ENCODE data around the gene STMND1.

STMND1 gene

GRCh38 chr6:17097982-17098381, 3.9 kb upstream of the STMND1 start:
- Histone ChIP-seq H3K9me3 (ENCODE audit: insufficient read depth, low read length) (no peaks in the 10 kb centered on the region), H3K79me2 (ENCODE audit: insufficient read depth, low read length) (no peaks in the 10 kb centered on the region), H3K36me3 (ENCODE audit: low read length) (no peaks in the 10 kb centered on the region), H3K9me2 (replicated peaks; ENCODE audit: insufficient read depth, low read length) (no peaks in the 10 kb centered on the region), H3K9ac (ENCODE audit: low read length) (no peak overlapping the region), H3K4me2 (ENCODE audit: low read depth, low read length, poor library complexity, severe bottlenecking) (no peak overlapping the region), H3K27me3 (ENCODE audit: low read length) (no peaks in the 10 kb centered on the region), H3K27ac (ENCODE audit: low read depth, low read length) (no peak overlapping the region), H4K20me1 (ENCODE audit: low read depth, low read length) (no peaks in the 10 kb centered on the region), H2AFZ (ENCODE audit: low read depth, low read length, severe bottlenecking) (no peak overlapping the region), H3F3A (ENCODE audit: insufficient read depth) (no peaks in the 10 kb centered on the region), H3K4me3 (ENCODE audit: insufficient read depth, low read length, poor library complexity, severe bottlenecking) (no peak overlapping the region)
- TF ChIP-seq EZH2phosphoT487 (conservative IDR thresholded peaks at IDR 0.05; ENCODE audit: low read length) = no peak
- no peak for TF ChIP-seq CTCF (IDR thresholded peaks at IDR 0.05; ENCODE audit: insufficient read depth, low read length, poor library complexity, severe bottlenecking)

- H3K27me3 ChIP-seq (ENCODE audit: low read length) = no peaks in the 10 kb centered on the region
- H3K36me3 ChIP-seq (ENCODE audit: low read length) = no peaks in the 10 kb centered on the region
- H2AFZ ChIP-seq (ENCODE audit: low read depth, low read length, severe bottlenecking) = no peak overlapping the region
- no peak overlapping the region for H3K4me2 ChIP-seq (ENCODE audit: low read depth, low read length, poor library complexity, severe bottlenecking)
- H3K79me2 ChIP-seq (ENCODE audit: insufficient read depth, low read length) = no peaks in the 10 kb centered on the region
- TF ChIP-seq EZH2phosphoT487 (conservative IDR thresholded peaks at IDR 0.05; ENCODE audit: low read length) = no peak
- no peak for TF ChIP-seq CTCF (IDR thresholded peaks at IDR 0.05; ENCODE audit: insufficient read depth, low read length, poor library complexity, severe bottlenecking)
- H3F3A ChIP-seq (ENCODE audit: insufficient read depth) = no peaks in the 10 kb centered on the region
- H3K9me3 ChIP-seq (ENCODE audit: insufficient read depth, low read length) = no peaks in the 10 kb centered on the region
- H3K4me3 ChIP-seq (ENCODE audit: insufficient read depth, low read length, poor library complexity, severe bottlenecking) = no peak overlapping the region
- no peaks in the 10 kb centered on the region for H3K9me2 ChIP-seq (replicated peaks; ENCODE audit: insufficient read depth, low read length)
- H4K20me1 ChIP-seq (ENCODE audit: low read depth, low read length) = no peaks in the 10 kb centered on the region
- no peak overlapping the region for H3K27ac ChIP-seq (ENCODE audit: low read depth, low read length)
- no peak overlapping the region for H3K9ac ChIP-seq (ENCODE audit: low read length)
Measured at GRCh38 chr6:17098538-17098937, 3.3 kb upstream of the STMND1 start.

GRCh38 chr6:17099401-17100059, 2.3 kb upstream of the STMND1 start:
- Histone ChIP-seq H3F3A (ENCODE audit: insufficient read depth) (no peaks in the 10 kb centered on the region), H3K4me2 (ENCODE audit: low read depth, low read length, poor library complexity, severe bottlenecking) (no peak overlapping the region), H3K4me3 (ENCODE audit: insufficient read depth, low read length, poor library complexity, severe bottlenecking) (no peak overlapping the region), H3K27me3 (ENCODE audit: low read length) (no peaks in the 10 kb centered on the region), H3K79me2 (ENCODE audit: insufficient read depth, low read length) (no peaks in the 10 kb centered on the region), H4K20me1 (ENCODE audit: low read depth, low read length) (no peaks in the 10 kb centered on the region), H3K9ac (ENCODE audit: low read length) (no peak overlapping the region), H3K36me3 (ENCODE audit: low read length) (no peaks in the 10 kb centered on the region), H3K27ac (ENCODE audit: low read depth, low read length) (no peak overlapping the region), H3K9me2 (replicated peaks; ENCODE audit: insufficient read depth, low read length) (no peaks in the 10 kb centered on the region), H2AFZ (ENCODE audit: low read depth, low read length, severe bottlenecking) (no peak overlapping the region), H3K9me3 (ENCODE audit: insufficient read depth, low read length) (no peaks in the 10 kb centered on the region)
- no peak for TF ChIP-seq CTCF (IDR thresholded peaks at IDR 0.05; ENCODE audit: insufficient read depth, low read length, poor library complexity, severe bottlenecking)
